Mesenchymal stem cell (in vitro differentiated cells and primary cell): ENCODE results near the gene RFC3.

ENCODE experiments used
- DNase-seq: peaks from one replicate; pipeline ENCODE4 v3.0.0-alpha.2; 2013
- H2AFZ ChIP-seq: one replicate; pipeline ENCODE4 v1.6.1; 2013; ENCODE audit warnings: low read depth, mild to moderate bottlenecking, control low read depth, inconsistent platforms, low read length, moderate library complexity
- H2AK5ac ChIP-seq: 2 replicates; pipeline ENCODE4 v1.6.1; 2013; ENCODE audit warnings: low read length, moderate library complexity, mild to moderate bottlenecking, inconsistent platforms; ENCODE audit not compliant: severe bottlenecking
- H2BK120ac ChIP-seq: one replicate; pipeline ENCODE4 v1.6.1; 2013; ENCODE audit warnings: low read depth, mild to moderate bottlenecking, inconsistent platforms, low read length, moderate library complexity
- H2BK12ac ChIP-seq, 2 experiments: one replicate each; pipeline ENCODE4 v1.6.1; 2013; ENCODE audit warnings: inconsistent platforms in 2 of 2, low read length in 2 of 2, mild to moderate bottlenecking in 2 of 2, moderate library complexity in 2 of 2, control low read depth in 1 of 2
- H2BK15ac ChIP-seq: one replicate; pipeline ENCODE4 v1.6.1; 2013; ENCODE audit warnings: mild to moderate bottlenecking, low read depth, inconsistent platforms; ENCODE audit not compliant: poor library complexity, severe bottlenecking
- H2BK5ac ChIP-seq: 2 replicates; pipeline ENCODE4 v1.6.1; 2013; ENCODE audit warnings: low read depth, mild to moderate bottlenecking, low read length, control low read depth, inconsistent platforms; ENCODE audit not compliant: poor library complexity, severe bottlenecking
- H3K14ac ChIP-seq, 2 experiments: one replicate each; pipeline ENCODE4 v1.6.1; 2013; ENCODE audit warnings: inconsistent platforms in 2 of 2, low read length in 2 of 2, control low read depth in 1 of 2, mild to moderate bottlenecking in 1 of 2, moderate library complexity in 1 of 2
- H3K18ac ChIP-seq, 2 experiments: one replicate each; pipeline ENCODE4 v1.6.1; 2013; ENCODE audit warnings: inconsistent platforms in 2 of 2, low read length in 2 of 2, control low read depth in 1 of 2, low read depth in 1 of 2, mild to moderate bottlenecking in 1 of 2
- H3K23ac ChIP-seq, 2 experiments: one replicate each; pipeline ENCODE4 v1.6.1; 2013; ENCODE audit warnings: inconsistent platforms in 2 of 2, low read length in 2 of 2, mild to moderate bottlenecking in 2 of 2, moderate library complexity in 2 of 2, control low read depth in 1 of 2
- H3K27ac ChIP-seq: 2 replicates; pipeline ENCODE4 v1.5.1; 2013; ENCODE audit warnings: mild to moderate bottlenecking, moderate library complexity, low read length, control low read depth, inconsistent platforms; ENCODE audit not compliant: poor library complexity, severe bottlenecking
- H3K27me3 ChIP-seq, 2 experiments: 2 replicates each; pipeline versions ENCODE4 v1.6.1 to v1.7.0; 2013; ENCODE audit warnings: low read length in 2 of 2, mild to moderate bottlenecking in 2 of 2, moderate library complexity in 2 of 2, control low read depth in 1 of 2, inconsistent platforms in 1 of 2; ENCODE audit not compliant: control insufficient read depth in 1 of 2, insufficient read depth in 1 of 2
- H3K36me3 ChIP-seq, 2 experiments: 2 replicates each; pipeline versions ENCODE4 v1.6.1 to v1.7.0; 2013; ENCODE audit warnings: low read length in 2 of 2, control low read depth in 1 of 2, inconsistent platforms in 1 of 2, low read depth in 1 of 2, mild to moderate bottlenecking in 1 of 2; ENCODE audit not compliant: insufficient read depth in 2 of 2, control insufficient read depth in 1 of 2
- H3K4ac ChIP-seq, 2 experiments: one replicate each; pipeline ENCODE4 v1.6.1; 2013; ENCODE audit warnings: inconsistent platforms in 2 of 2, low read length in 2 of 2, mild to moderate bottlenecking in 2 of 2, moderate library complexity in 2 of 2, control low read depth in 1 of 2, low read depth in 1 of 2
- H3K4me1 ChIP-seq: 2 replicates; pipeline ENCODE4 v1.6.1; 2013; ENCODE audit warnings: low read depth, low read length, control low read depth; ENCODE audit not compliant: control insufficient read depth, insufficient read depth
- H3K4me2 ChIP-seq: 2 replicates; pipeline ENCODE4 v1.6.1; 2013; ENCODE audit warnings: low read length, mild to moderate bottlenecking, inconsistent platforms; ENCODE audit not compliant: poor library complexity, severe bottlenecking
- H3K4me3 ChIP-seq, 2 experiments: 2 replicates each; pipeline versions ENCODE4 v1.5.1 to v1.7.0; 2013; ENCODE audit warnings: low read length in 2 of 2, mild to moderate bottlenecking in 2 of 2, control low read depth in 1 of 2, low read depth in 1 of 2; ENCODE audit not compliant: insufficient read depth in 1 of 2
- H3K79me1 ChIP-seq: replicated peaks from 2 replicates; pipeline ENCODE4 v1.6.1; 2013; ENCODE audit warnings: mild to moderate bottlenecking, control low read depth, low read length, inconsistent platforms; ENCODE audit not compliant: poor library complexity, severe bottlenecking
- H3K9ac ChIP-seq: 2 replicates; pipeline ENCODE4 v1.7.0; 2013; ENCODE audit warnings: mild to moderate bottlenecking, low read length, moderate library complexity
- H3K9me3 ChIP-seq: 2 replicates; pipeline ENCODE4 v1.7.0; 2013; ENCODE audit warnings: mild to moderate bottlenecking, low read length; ENCODE audit not compliant: control insufficient read depth
- H4K8ac ChIP-seq: one replicate; pipeline ENCODE4 v1.6.1; 2013; ENCODE audit warnings: inconsistent platforms, mild to moderate bottlenecking, low read length, moderate library complexity
- H4K91ac ChIP-seq: one replicate; pipeline ENCODE4 v1.6.1; 2013; ENCODE audit warnings: mild to moderate bottlenecking, low read length, inconsistent platforms
- WGBS: methylation state at CpG from one replicate; pipeline ENCODE4 v1.1.7; 2013; ENCODE audit warnings: mixed read lengths; 5-methylcytosine and 5-hydroxymethylcytosine counted together

Gene RFC3

GRCh38 chr13:33793726-33794125, 24.2 kb upstream of the RFC3 start:
- Histone ChIP-seq H2BK5ac (no peak overlapping the region), H3K14ac (no peak overlapping the region), H3K4ac (no peak overlapping the region), H3K27ac (no peak overlapping the region), H3K4me1 (no peaks in the 10 kb centered on the region), H3K4me3 (no peak overlapping the region), H3K27me3 (no peaks in the 10 kb centered on the region), H3K4me2 (no peak overlapping the region), H2BK12ac (no peak overlapping the region), H3K9ac (no peak overlapping the region), H4K91ac (no peak overlapping the region), H3K79me1 (no peaks in the 10 kb centered on the region), H2AK5ac (no peak overlapping the region), H2AFZ (no peak overlapping the region), H2BK15ac (no peak overlapping the region), H4K8ac (no peak overlapping the region), H3K18ac (no peak overlapping the region), H2BK120ac (no peak overlapping the region), H3K36me3 (no peaks in the 10 kb centered on the region), H3K23ac (no peak overlapping the region), H3K9me3 (no peaks in the 10 kb centered on the region)
- DNase-seq = no peak

DNA sequence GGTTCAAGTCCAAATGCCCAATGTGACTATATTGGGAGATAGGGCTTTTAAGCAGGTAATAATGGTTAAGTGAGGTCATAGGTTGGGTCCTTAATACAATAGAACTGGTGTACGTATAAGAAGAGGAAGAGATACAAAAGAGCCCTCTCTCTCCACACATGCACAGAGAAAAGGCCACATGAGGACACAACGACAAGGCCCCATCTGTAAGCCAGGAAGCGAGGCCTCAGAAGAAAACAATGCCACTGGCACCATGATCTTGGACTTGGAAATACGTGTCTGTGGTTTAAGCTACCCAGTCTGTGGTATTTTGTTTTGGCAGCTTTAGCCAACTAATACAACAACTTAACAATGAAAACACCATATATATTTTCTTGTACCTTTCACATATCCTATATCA, 23.4 kb upstream of the RFC3 start:
- WGBS = 81% methylated on average over 3 of the region's 4 CpGs
- Histone ChIP-seq H3K4me1 (no peaks in the 10 kb centered on the region), H3K27me3 (no peaks in the 10 kb centered on the region)

GRCh38 chr13:33796095-33796494, 21.9 kb upstream of the RFC3 start:
- no peaks in the 10 kb centered on the region for H3K27me3 ChIP-seq
- H3K4me1 ChIP-seq = no peaks in the 10 kb centered on the region
- no peak overlapping the region for H2BK120ac ChIP-seq
- H2AFZ ChIP-seq = no peak overlapping the region
- H3K79me1 ChIP-seq = no peaks in the 10 kb centered on the region
- H3K9me3 ChIP-seq = no peaks in the 10 kb centered on the region
- no peak overlapping the region for H2BK15ac ChIP-seq
- no peaks in the 10 kb centered on the region for H3K36me3 ChIP-seq
- H3K4ac ChIP-seq = no peak overlapping the region
- no peak overlapping the region for H3K18ac ChIP-seq
- H4K8ac ChIP-seq = no peak overlapping the region
- no peak overlapping the region for H3K4me3 ChIP-seq
- no peak overlapping the region for H3K9ac ChIP-seq
- H3K4me2 ChIP-seq = no peak overlapping the region
- H2AK5ac ChIP-seq = no peak overlapping the region
- no peak overlapping the region for H3K14ac ChIP-seq
- DNase-seq = no peak
- no peak overlapping the region for H2BK5ac ChIP-seq
- H4K91ac ChIP-seq = no peak overlapping the region
- H3K23ac ChIP-seq = no peak overlapping the region
- no peak overlapping the region for H3K27ac ChIP-seq
- H2BK12ac ChIP-seq = no peak overlapping the region
- 100% methylated on average over 1 of the region's 4 CpGs for WGBS

More for the DNA sequence above, 23.4 kb upstream of the RFC3 start:
- no peak overlapping the region for H3K4me2 ChIP-seq
- no peak overlapping the region for H3K4ac ChIP-seq
- H3K14ac ChIP-seq = no peak overlapping the region
- H3K79me1 ChIP-seq = no peaks in the 10 kb centered on the region
- no peak overlapping the region for H3K9ac ChIP-seq
- no peaks in the 10 kb centered on the region for H3K9me3 ChIP-seq
- no peak overlapping the region for H2BK12ac ChIP-seq
- H2AK5ac ChIP-seq = no peak overlapping the region
- H3K4me3 ChIP-seq = no peak overlapping the region
- H3K27ac ChIP-seq = no peak overlapping the region
- H2BK15ac ChIP-seq = no peak overlapping the region
- DNase-seq = no peak
- H4K8ac ChIP-seq = no peak overlapping the region
- no peaks in the 10 kb centered on the region for H3K36me3 ChIP-seq
- H4K91ac ChIP-seq = no peak overlapping the region
- no peak overlapping the region for H2BK120ac ChIP-seq
- no peak overlapping the region for H3K18ac ChIP-seq
- H2AFZ ChIP-seq = no peak overlapping the region
- no peak overlapping the region for H3K23ac ChIP-seq
- H2BK5ac ChIP-seq = no peak overlapping the region

- 68% methylated on average over 7 of the region's 7 CpGs for WGBS
- Histone ChIP-seq H3K36me3 (no peaks in the 10 kb centered on the region), H3K4ac (no peak overlapping the region), H3K27me3 (no peaks in the 10 kb centered on the region), H2BK12ac (no peak overlapping the region), H2BK5ac (no peak overlapping the region), H3K18ac (no peak overlapping the region), H4K91ac (no peak overlapping the region), H3K9ac (peak overlapping the region; percentile 83), H2BK15ac (no peak overlapping the region), H3K14ac (no peak overlapping the region), H4K8ac (no peak overlapping the region), H2AFZ (no peak overlapping the region), H3K23ac (no peak overlapping the region), H3K4me1 (no peaks in the 10 kb centered on the region), H3K27ac (no peak overlapping the region), H2BK120ac (no peak overlapping the region), H3K4me3 (peak overlapping the region in 1 of 2 experiments; percentile 75), H2AK5ac (no peak overlapping the region), H3K4me2 (no peak overlapping the region), H3K9me3 (no peaks in the 10 kb centered on the region), H3K79me1 (no peaks in the 10 kb centered on the region)
- peak; percentile 18 for DNase-seq
These were observed 20.3 kb upstream of the RFC3 start for GRCh38 chr13:33797622-33798021.
